GM10266 (cell line): ENCODE measurements around the gene CCDC188.

Source experiments
- DNase-seq: peaks from one replicate; pipeline ENCODE4 v3.0.0; 2012; ENCODE audit errors: extremely low spot score
- TF ChIP-seq, protein P1 (sequence below): IDR thresholded peaks from 2 replicates; pipeline ENCODE4 v1.5.1; 2012; ENCODE audit warnings: mild to moderate bottlenecking, low read depth; ENCODE audit not compliant: control insufficient read depth, insufficient read depth; ENCODE audit errors: missing control alignments

The CCDC188 gene

DNA sequence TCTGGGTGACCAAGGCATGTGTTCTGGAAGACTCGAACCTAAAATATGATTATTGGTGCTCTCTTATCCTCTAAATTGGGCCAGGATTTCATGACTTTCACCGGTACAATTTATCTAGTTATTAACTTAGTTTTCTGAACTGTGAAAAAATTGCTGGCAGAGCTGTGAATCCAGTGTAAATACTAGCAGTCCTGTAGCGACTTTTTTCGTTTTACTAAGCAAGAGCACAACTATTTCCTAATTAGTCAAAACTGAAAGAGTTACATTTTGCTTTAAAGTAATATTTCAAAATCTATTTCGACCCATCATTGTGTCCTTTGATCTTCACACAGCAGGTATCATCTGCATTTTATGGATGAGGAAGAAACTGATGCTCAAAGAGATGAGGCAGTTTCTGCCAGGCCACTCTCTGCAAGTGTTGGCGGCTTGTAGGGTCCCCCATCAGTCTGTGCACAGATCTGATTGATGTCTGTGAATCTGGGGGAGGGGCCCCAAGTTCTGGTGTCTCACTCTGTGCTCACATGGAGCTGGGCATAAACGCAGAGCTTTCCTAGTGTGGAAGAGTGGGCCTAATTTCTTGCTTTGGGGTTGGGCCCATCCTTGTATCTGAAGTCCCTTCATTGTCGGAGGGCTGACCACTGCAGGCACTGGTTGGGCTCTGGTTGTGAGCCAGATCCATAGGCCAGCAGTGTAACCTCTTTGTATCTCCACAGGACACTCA lies 32.4 kb downstream of the CCDC188 start:
- DNase-seq, result no peak
- TF ChIP-seq, protein P1, sequence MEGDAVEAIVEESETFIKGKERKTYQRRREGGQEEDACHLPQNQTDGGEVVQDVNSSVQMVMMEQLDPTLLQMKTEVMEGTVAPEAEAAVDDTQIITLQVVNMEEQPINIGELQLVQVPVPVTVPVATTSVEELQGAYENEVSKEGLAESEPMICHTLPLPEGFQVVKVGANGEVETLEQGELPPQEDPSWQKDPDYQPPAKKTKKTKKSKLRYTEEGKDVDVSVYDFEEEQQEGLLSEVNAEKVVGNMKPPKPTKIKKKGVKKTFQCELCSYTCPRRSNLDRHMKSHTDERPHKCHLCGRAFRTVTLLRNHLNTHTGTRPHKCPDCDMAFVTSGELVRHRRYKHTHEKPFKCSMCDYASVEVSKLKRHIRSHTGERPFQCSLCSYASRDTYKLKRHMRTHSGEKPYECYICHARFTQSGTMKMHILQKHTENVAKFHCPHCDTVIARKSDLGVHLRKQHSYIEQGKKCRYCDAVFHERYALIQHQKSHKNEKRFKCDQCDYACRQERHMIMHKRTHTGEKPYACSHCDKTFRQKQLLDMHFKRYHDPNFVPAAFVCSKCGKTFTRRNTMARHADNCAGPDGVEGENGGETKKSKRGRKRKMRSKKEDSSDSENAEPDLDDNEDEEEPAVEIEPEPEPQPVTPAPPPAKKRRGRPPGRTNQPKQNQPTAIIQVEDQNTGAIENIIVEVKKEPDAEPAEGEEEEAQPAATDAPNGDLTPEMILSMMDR, result no peak

DNA sequence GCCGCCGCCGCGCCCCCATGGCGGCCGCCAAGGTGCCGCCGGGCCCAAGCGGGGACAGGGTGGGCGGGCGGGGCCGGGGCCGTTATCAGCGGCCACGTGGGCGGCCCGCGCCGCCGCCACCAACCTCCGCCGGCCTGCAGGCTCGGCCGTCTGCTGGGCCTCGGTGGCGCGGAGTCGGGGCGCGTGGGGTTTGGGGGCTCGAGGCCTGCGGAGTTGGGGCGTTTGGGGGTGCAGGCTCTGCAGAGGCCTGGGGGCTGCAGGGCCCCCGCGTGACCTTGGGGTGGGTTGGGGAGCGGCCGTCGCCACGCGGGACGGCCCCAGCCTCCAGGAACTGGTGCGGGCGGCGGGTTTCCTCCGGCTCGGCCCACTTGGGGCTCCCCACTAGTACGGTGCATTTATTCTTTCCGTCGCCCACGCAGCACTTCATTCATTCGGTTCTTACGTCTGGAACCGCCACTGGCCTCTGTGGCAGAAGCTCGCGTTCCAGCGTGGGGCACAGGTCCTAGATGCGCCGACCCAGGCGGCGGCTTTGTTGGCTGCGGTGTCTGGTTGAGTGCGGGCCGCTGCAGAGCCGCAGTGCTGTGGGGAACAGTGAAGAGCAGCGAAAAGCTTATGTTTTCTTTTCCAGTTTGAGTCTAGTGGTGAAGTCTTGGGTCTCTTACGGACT lies 33.1 kb downstream of the CCDC188 start:
- TF ChIP-seq, protein P1, result no peak
- DNase-seq, result peak; percentile 78

DNA sequence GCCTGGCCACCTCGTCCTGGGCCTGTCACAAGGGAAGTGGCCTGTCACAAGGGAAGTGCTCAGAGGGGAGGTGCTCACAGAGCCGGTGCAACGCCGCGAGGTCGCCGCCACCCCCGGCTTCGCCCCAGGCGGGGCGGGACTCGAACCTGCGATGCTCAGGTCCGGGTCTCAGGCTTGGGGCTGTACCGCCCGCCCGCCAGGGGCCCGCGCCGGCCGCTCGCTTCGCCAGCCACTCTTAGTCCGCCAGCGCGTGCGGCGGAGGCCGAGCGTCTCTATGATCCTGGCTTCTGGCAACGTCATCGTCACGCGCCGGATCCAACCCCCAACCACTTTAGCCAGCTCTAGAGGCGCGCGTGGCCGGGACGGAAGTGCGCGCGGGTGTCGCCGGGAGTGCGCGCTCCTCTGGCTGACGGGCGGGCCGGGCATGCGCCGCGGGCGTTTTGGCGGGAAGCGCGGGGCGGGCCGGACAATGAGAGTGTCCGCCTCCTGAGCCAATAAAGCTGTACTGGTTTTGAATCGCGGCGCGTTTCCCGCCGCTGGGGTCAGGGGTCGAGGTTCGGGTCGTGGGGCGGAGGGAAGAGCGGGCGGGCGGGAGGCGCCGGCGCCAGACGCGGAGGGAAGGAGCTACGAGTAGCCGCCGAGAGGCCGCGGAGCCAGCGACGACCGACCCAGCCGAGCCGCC lies 33.8 kb downstream of the CCDC188 start, which contains the start of gene TRMT2A:
TRMT2A (minus strand) TSS at position 276 of the 682 bp plus-strand sequence. CDS start 320 bp downstream, outside the sequence.
- DNase-seq, result peak; percentile 100

DNA sequence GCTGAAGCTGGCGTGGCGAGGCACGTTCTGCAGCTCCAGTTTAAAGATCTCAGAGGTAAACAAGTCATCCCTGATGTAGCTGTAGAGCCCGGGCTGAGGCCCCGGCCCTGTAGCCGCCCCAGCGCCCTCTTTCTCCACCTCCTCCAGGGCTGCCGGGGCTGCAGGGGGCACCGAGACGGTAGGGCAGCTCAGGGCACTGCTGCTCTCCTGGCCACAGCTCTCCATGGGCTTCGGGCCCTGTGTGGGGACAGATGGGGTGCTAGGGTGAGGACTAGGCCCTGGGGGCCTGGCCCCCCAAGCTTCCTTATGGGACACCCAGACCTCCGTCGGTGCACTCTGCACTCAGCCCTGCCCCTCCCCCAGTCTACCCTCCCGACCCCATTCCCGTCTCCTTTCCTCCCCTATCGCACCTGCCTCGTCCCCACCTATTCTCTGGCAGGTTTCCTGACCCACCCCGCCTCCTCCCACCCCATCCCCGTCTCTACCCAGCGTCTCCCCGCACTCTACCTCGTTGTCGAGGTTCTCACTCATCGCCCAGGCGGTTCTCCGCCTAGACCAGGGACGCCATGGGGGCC lies 34.4 kb downstream of the CCDC188 start:
- no peak for DNase-seq
- TF ChIP-seq, protein P1, result no peak

More for the DNA sequence above, 33.8 kb downstream of the CCDC188 start, which contains the start of gene TRMT2A:
- TF ChIP-seq, protein P1, result peak; percentile 16

DNA sequence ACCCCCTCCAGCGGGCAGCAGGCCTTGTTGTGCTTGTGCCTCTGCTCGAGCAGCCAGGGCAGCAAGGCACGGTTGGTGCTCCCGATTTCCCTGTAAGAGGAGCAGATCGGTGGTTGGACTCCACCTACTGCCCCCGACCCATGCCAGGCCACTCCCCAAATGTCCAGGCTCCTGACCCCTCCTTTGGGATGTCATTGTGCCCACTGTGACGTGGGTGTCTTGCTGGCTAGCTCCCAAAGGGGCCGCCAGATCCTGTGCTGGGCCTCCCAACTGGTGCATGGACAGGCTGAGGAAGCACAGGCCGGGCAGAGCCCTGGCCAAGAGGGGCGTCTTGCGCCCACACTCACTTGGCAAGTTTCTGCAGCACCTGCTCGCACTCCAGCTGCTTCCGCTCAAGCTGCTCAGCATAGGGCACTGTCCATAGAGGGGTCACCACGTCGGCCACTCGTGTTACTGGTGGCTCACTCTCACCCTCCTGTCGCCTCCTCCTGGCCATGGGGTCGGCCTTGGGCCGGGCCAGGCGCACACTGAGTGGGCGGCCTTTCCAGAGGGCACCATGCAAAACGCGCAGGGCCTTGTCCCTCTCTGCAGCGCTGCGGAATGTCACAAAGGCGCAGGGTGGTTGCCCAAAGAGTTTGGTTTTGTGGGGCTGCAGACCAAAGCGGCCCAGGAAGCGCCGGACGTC lies 35.0 kb downstream of the CCDC188 start, which contains the start of gene RANBP1:
RANBP1 (plus strand) TSS at position 414 of the 685 bp plus-strand sequence; CDS start at position 495, 81 bp downstream.
- TF ChIP-seq, protein P1, result no peak
- DNase-seq, result no peak
